ENCODE data around the gene APBA1. TPM values are rescaled to one million over a fixed set of nuclear protein-coding genes. Genes with fewer than 3 reads are reported as not detected.
"Not testable (repeated sequence)": the region's sequence is repeated elsewhere in the genome, so short reads cannot be mapped to it uniquely, and the experiment has no call there.

Gene APBA1
- total RNA-seq, 1 experiment from 2014 or later: 1.8 TPM

GRCh38 chr9:69442486-69442885 is 229.7 kb downstream of the APBA1 start:
- Histone ChIP-seq H2BK5ac (ENCODE audit: insufficient read length, low read length) (no peak overlapping the region), H2AK5ac (ENCODE audit: insufficient read length, low read length) (no peak overlapping the region), H3K9ac (ENCODE audit: extremely low read depth, insufficient read length, low read length) (no peak overlapping the region), H4K5ac (ENCODE audit: insufficient read length, low read depth, low read length) (no peak overlapping the region), H3K27ac (ENCODE audit: insufficient read length, low read depth, low read length) (no peak overlapping the region), H3K4me1 (ENCODE audit: insufficient read depth, low read length) (no peaks in the 10 kb centered on the region), H2AFZ (ENCODE audit: low read length) (no peak overlapping the region), H2BK12ac (ENCODE audit: insufficient read length, low read depth, low read length) (no peak overlapping the region), H4K91ac (ENCODE audit: insufficient read length, low read depth, low read length) (no peak overlapping the region), H3K4ac (ENCODE audit: low read depth, low read length) (no peak overlapping the region), H3K9me3 (ENCODE audit: control insufficient read depth, low read depth, low read length) (no peaks in the 10 kb centered on the region), H3K27me3 (ENCODE audit: insufficient read depth, low read length) (no peaks in the 10 kb centered on the region), H3K18ac (ENCODE audit: insufficient read length, low read depth, low read length) (no peak overlapping the region), H3K79me1 (ENCODE audit: insufficient read depth, low read depth, low read length, poor library complexity, severe bottlenecking) (no peaks in the 10 kb centered on the region), H3K4me2 (ENCODE audit: insufficient read depth, insufficient read length, low read length) (no peak overlapping the region), H2BK15ac (ENCODE audit: low read depth, low read length) (no peak overlapping the region), H3K23ac (ENCODE audit: insufficient read length, low read depth, low read length) (no peak overlapping the region), H3K23me2 (ENCODE audit: insufficient read length, low read depth, low read length, poor library complexity, severe bottlenecking) (no peaks in the 10 kb centered on the region), H2BK120ac (ENCODE audit: low read depth, low read length, poor library complexity, severe bottlenecking) (no peak overlapping the region), H2BK20ac (ENCODE audit: low read depth, low read length, poor library complexity, severe bottlenecking) (no peak overlapping the region), H3T11ph (ENCODE audit: low read length) (no peak overlapping the region), H3K56ac (ENCODE audit: insufficient read length, low read depth, low read length) (no peak overlapping the region), H4K20me1 (ENCODE audit: control insufficient read depth, insufficient read depth, insufficient read length) (no peaks in the 10 kb centered on the region), H3K14ac (ENCODE audit: insufficient read depth, low read length) (no peak overlapping the region), H3K79me2 (ENCODE audit: insufficient read depth, low read length) (no peaks in the 10 kb centered on the region), H4K8ac (replicated peaks; ENCODE audit: insufficient read length, low read depth, low read length) (no peak overlapping the region)
- peaks cover 7 to 11% of the 10 kb centered on the region in 2 experiments; a peak in 3 of 4 replicates for H3K4me1 Mint-ChIP-seq
- DNase-seq: no peak
- WGBS (ENCODE audit: extremely low coverage, insufficient read length, low lambda C conversion rate): no CpG with 5 or more reads among the region's 5 CpGs
- no peak for TF ChIP-seq CTCF (conservative IDR thresholded peaks at IDR 0.05)
- no peak overlapping the region for H3K27ac Mint-ChIP-seq
- H3K27me3 Mint-ChIP-seq (ENCODE audit: low read depth): peaks cover 6% of the 10 kb centered on the region; the same call in 1 of the 2 replicates
- H3K36me3 Mint-ChIP-seq (ENCODE audit: insufficient read depth in 1 of 3, low read depth in 3 of 3): peaks cover 4 to 17% (median 16%) of the 10 kb centered on the region in 3 experiments
- peaks cover 15 to 18% of the 10 kb centered on the region in 2 experiments for H3K9me3 Mint-ChIP-seq
- no peak overlapping the region for H3K4me3 Mint-ChIP-seq

DNA sequence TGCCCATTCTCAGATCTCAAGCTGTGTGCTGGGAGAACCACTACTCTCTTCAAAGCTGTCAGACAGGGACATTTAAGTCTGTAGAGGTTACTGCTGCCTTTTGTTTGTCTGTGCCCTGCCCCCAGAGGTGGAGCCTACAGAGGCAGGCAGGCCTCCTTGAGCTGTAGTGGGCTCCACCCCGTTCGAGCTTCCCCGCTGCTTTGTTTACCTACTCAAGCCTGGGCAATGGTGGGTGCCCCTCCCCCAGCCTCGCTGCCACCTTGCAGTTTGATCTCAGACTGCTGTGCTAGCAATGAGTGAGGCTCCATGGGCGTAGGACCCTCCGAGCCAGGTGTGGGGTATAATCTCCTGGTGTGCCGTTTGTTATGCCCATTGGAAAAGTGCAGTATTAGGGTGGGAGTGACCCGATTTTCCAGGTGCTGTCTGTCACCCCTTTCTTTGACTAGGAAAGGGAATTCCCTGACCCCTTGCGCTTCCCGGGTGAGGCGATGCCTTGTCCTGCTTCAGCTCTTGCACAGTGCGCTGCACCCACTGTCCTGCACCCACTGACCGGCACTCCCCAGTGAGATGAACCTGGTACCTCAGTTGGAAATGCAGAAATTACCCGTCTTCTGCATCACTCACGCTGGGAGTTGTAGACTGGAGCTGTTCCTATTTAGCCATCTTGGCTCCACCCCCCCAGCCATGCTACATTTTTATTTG is 231.8 kb downstream of the APBA1 start:
- not testable (repeated sequence) for H3K79me1 ChIP-seq (ENCODE audit: insufficient read depth, low read depth, low read length, poor library complexity, severe bottlenecking); DNase-seq; H3K4me1 ChIP-seq (ENCODE audit: insufficient read depth, low read length); H4K20me1 ChIP-seq (ENCODE audit: control insufficient read depth, insufficient read depth, insufficient read length); H3T11ph ChIP-seq (ENCODE audit: low read length); H3K23ac ChIP-seq (ENCODE audit: insufficient read length, low read depth, low read length); H3K27ac Mint-ChIP-seq; H3K4me3 Mint-ChIP-seq; H2BK5ac ChIP-seq (ENCODE audit: insufficient read length, low read length); H3K79me2 ChIP-seq (ENCODE audit: insufficient read depth, low read length); H4K5ac ChIP-seq (ENCODE audit: insufficient read length, low read depth, low read length); H4K91ac ChIP-seq (ENCODE audit: insufficient read length, low read depth, low read length); H2AFZ ChIP-seq (ENCODE audit: low read length); H3K27me3 ChIP-seq (ENCODE audit: insufficient read depth, low read length); H3K4ac ChIP-seq (ENCODE audit: low read depth, low read length); H3K9ac ChIP-seq (ENCODE audit: extremely low read depth, insufficient read length, low read length); H3K18ac ChIP-seq (ENCODE audit: insufficient read length, low read depth, low read length); H3K56ac ChIP-seq (ENCODE audit: insufficient read length, low read depth, low read length); H3K14ac ChIP-seq (ENCODE audit: insufficient read depth, low read length); H2AK5ac ChIP-seq (ENCODE audit: insufficient read length, low read length); H4K8ac ChIP-seq (replicated peaks; ENCODE audit: insufficient read length, low read depth, low read length); H3K23me2 ChIP-seq (ENCODE audit: insufficient read length, low read depth, low read length, poor library complexity, severe bottlenecking); H3K9me3 ChIP-seq (ENCODE audit: control insufficient read depth, low read depth, low read length); H2BK120ac ChIP-seq (ENCODE audit: low read depth, low read length, poor library complexity, severe bottlenecking); H3K27ac ChIP-seq (ENCODE audit: insufficient read length, low read depth, low read length); H3K27me3 Mint-ChIP-seq (ENCODE audit: low read depth); H2BK15ac ChIP-seq (ENCODE audit: low read depth, low read length); H2BK12ac ChIP-seq (ENCODE audit: insufficient read length, low read depth, low read length); H3K4me2 ChIP-seq (ENCODE audit: insufficient read depth, insufficient read length, low read length); H2BK20ac ChIP-seq (ENCODE audit: low read depth, low read length, poor library complexity, severe bottlenecking)
- Mint-ChIP-seq H3K36me3 (ENCODE audit: insufficient read depth in 1 of 3, low read depth in 3 of 3) (peaks cover 4 to 17% (median 16%) of the 10 kb centered on the region in 3 experiments), H3K4me1 (peaks cover 7 to 11% of the 10 kb centered on the region in 2 experiments; a peak in 3 of 4 replicates), H3K9me3 (peaks cover 15 to 18% of the 10 kb centered on the region in 2 experiments)
- no CpG with 5 or more reads among the region's 15 CpGs for WGBS (ENCODE audit: extremely low coverage, insufficient read length, low lambda C conversion rate)

Measured in H9 (cell line).